GM23248 (cell line): ENCODE data around the gene RPL7L1.
"Not testable (repeated sequence)": the region's sequence is repeated elsewhere in the genome, so short reads cannot be mapped to it uniquely, and the experiment has no call there.

Experiments used
- EZH2 ChIP-seq: fragments of 200-600 bp; sonication (generic); IDR thresholded peaks from 2 replicates; pipeline ENCODE4 v1.6.1; 2018; ENCODE audit warnings: antibody characterized with exemption, mild to moderate bottlenecking; ENCODE audit not compliant: insufficient read depth, poor library complexity, severe bottlenecking
- EZH2phosphoT487 ChIP-seq: fragments of 200-600 bp; sonication (generic); IDR thresholded peaks from 2 replicates; pipeline ENCODE4 v1.6.1; 2018; ENCODE audit warnings: antibody characterized with exemption, moderate library complexity, mild to moderate bottlenecking, low read depth; ENCODE audit not compliant: insufficient read depth

GRCh38 chr6:42894041-42894828 is 14.8 kb downstream of the RPL7L1 start:
- TF ChIP-seq EZH2, EZH2phosphoT487: not testable (repeated sequence)
